WTC11 (cell line): ENCODE measurements around the gene STX5. TPM values are rescaled to one million over a fixed set of nuclear protein-coding genes. Genes with fewer than 3 reads are reported as not detected.

ENCODE experiments used
- ATAC-seq: fragments of 200-7000 bp; cut with Tn5 transposase; 2 replicates; pipeline ENCODE4 v1.10.0; 2021; ENCODE audit warnings: mild to moderate bottlenecking, moderate library complexity
- CTCF ChIA-PET: fragments of 300-600 bp; sonication (Branson Sonifier 250); formaldehyde crosslinking; loops from one replicate; lab custom pipeline; 2021; ENCODE audit warnings: antibody characterized with exemption; lab: Charles Lee
- POLR2A ChIA-PET: fragments of 350-600 bp; sonication (Branson Sonifier 250); formaldehyde crosslinking; loops from one replicate; lab custom pipeline; 2021; ENCODE audit warnings: antibody characterized with exemption; lab: Charles Lee
- DNase-seq: peaks from one replicate; pipeline ENCODE4 v3.0.0; 2021; ENCODE audit warnings: low spot score
- H3K27ac Mint-ChIP-seq: 2 replicates; pipeline ENCODE4 v1.8.0; 2021; ENCODE audit warnings: mixed read lengths
- H3K27me3 Mint-ChIP-seq: 2 replicates; pipeline ENCODE4 v1.8.0; 2021; ENCODE audit warnings: low read depth, mild to moderate bottlenecking, moderate library complexity, mixed read lengths
- H3K36me3 Mint-ChIP-seq: 2 replicates; pipeline ENCODE4 v1.8.0; 2021; ENCODE audit warnings: mixed read lengths
- H3K4me1 Mint-ChIP-seq: 2 replicates; pipeline ENCODE4 v1.8.0; 2022; ENCODE audit warnings: mixed read lengths
- H3K4me3 Mint-ChIP-seq: 2 replicates; pipeline ENCODE4 v1.8.0; 2021; ENCODE audit warnings: mild to moderate bottlenecking, moderate library complexity, mixed read lengths
- H3K9me3 Mint-ChIP-seq: 2 replicates; pipeline ENCODE4 v1.8.0; 2021; ENCODE audit warnings: mixed read lengths
- CREM ChIP-seq: sonication (generic); formaldehyde crosslinking; IDR thresholded peaks from 2 replicates; pipeline ENCODE4 v1.8.1; 2022; ENCODE audit warnings: mild to moderate bottlenecking, missing genetic modification reagents, moderate library complexity
- GTF2I ChIP-seq: fragments of 250-450 bp; sonication (Bioruptor Pico); conservative IDR thresholded peaks from 2 replicates; pipeline ENCODE4 v1.4.0; 2021; ENCODE audit warnings: mild to moderate bottlenecking
- HMGXB4 ChIP-seq: sonication (generic); formaldehyde crosslinking; IDR thresholded peaks from 2 replicates; pipeline ENCODE4 v1.8.1; 2023; ENCODE audit warnings: mild to moderate bottlenecking, moderate library complexity, missing genetic modification reagents
- MYBL2 ChIP-seq: sonication (generic); formaldehyde crosslinking; IDR thresholded peaks from 2 replicates; pipeline ENCODE4 v1.8.1; 2023; ENCODE audit warnings: mild to moderate bottlenecking, moderate library complexity, missing genetic modification reagents
- NFE2L1 ChIP-seq: sonication (generic); formaldehyde crosslinking; IDR thresholded peaks from 2 replicates; pipeline ENCODE4 v1.8.1; 2023; ENCODE audit warnings: missing genetic modification reagents
- NFYB ChIP-seq: sonication (generic); formaldehyde crosslinking; conservative IDR thresholded peaks from 2 replicates; pipeline ENCODE4 v1.8.0; 2022; ENCODE audit warnings: low read depth, missing genetic modification reagents
- OVOL2 ChIP-seq: fragments of 250-450 bp; sonication (Bioruptor Pico); IDR thresholded peaks from 2 replicates; pipeline ENCODE4 v1.9.0; 2021; ENCODE audit warnings: mild to moderate bottlenecking, borderline replicate concordance
- PREB ChIP-seq: sonication (generic); formaldehyde crosslinking; IDR thresholded peaks from 2 replicates; pipeline ENCODE4 v1.8.1; 2022; ENCODE audit warnings: mild to moderate bottlenecking, missing genetic modification reagents, moderate library complexity, borderline replicate concordance
- PRRX2 ChIP-seq: fragments of 250-450 bp; sonication (Bioruptor Pico); IDR thresholded peaks from 2 replicates; pipeline ENCODE4 v1.8.0; 2021; ENCODE audit warnings: mild to moderate bottlenecking
- SOX15 ChIP-seq: fragments of 250-450 bp; sonication (Bioruptor Pico); IDR thresholded peaks from 2 replicates; pipeline ENCODE4 v1.9.0; 2021; ENCODE audit warnings: mild to moderate bottlenecking
- TEAD1 ChIP-seq: sonication (generic); formaldehyde crosslinking; IDR thresholded peaks from 2 replicates; pipeline ENCODE4 v1.8.0; 2022; ENCODE audit warnings: mild to moderate bottlenecking, missing genetic modification reagents
- TP53 ChIP-seq: sonication (generic); formaldehyde crosslinking; IDR thresholded peaks from 2 replicates; pipeline ENCODE4 v1.8.1; 2023; ENCODE audit warnings: mild to moderate bottlenecking, missing genetic modification reagents
- USF2 ChIP-seq: sonication (generic); formaldehyde crosslinking; IDR thresholded peaks from 2 replicates; pipeline ENCODE4 v1.8.1; 2023; ENCODE audit warnings: mild to moderate bottlenecking, missing genetic modification reagents, moderate library complexity
- ZNF121 ChIP-seq: sonication (generic); formaldehyde crosslinking; IDR thresholded peaks from 2 replicates; pipeline ENCODE4 v1.8.0; 2023; ENCODE audit warnings: missing genetic modification reagents
- ZNF281 ChIP-seq: sonication (generic); formaldehyde crosslinking; IDR thresholded peaks from 2 replicates; pipeline ENCODE4 v1.8.0; 2023; ENCODE audit warnings: mild to moderate bottlenecking, missing genetic modification reagents
- ZNF671 ChIP-seq: fragments of 250-450 bp; sonication (Bioruptor Pico); IDR thresholded peaks from 2 replicates; pipeline ENCODE4 v1.8.0; 2021; ENCODE audit warnings: mild to moderate bottlenecking
- total RNA-seq: library from RNA; stranded (reverse); gene quantifications from 3 replicates; pipeline ENCODE4 v1.2.3, GENCODE V29; 2021
- TF ChIP-seq, protein P1 (sequence below): fragments of 200-600 bp; IDR thresholded peaks from 2 replicates; pipeline ENCODE4 v1.8.0; 2022; ENCODE audit warnings: antibody characterized with exemption
- TF ChIP-seq, protein P2 (sequence below): fragments of 250-450 bp; sonication (Bioruptor Pico); IDR thresholded peaks from 2 replicates; pipeline ENCODE4 v1.9.0; 2021; ENCODE audit warnings: mild to moderate bottlenecking, borderline replicate concordance

The STX5 gene
- total RNA-seq, 1 experiment from 2014 or later: 30.2 TPM

- TF ChIP-seq ZNF281 (CRISPR knock-in tag) (peak; percentile 45; the same call in 1 of the 2 replicates), NFE2L1 (CRISPR knock-in tag) (0 out of 2 replicates have a peak, but pooled peaks have one; percentile 55), NFYB (no peak), CREM (peak; percentile 82; the same call in 1 of the 2 replicates)
- TF ChIP-seq, all 79 proteins: peak for 25
Observed at GRCh38 chr11:62850911-62851806, 19.3 kb upstream of the STX5 start (continued).

GRCh38 chr11:62847767-62848314, 16.0 kb upstream of the STX5 start:
- Mint-ChIP-seq H3K4me1 (peaks cover 20% of the 10 kb centered on the region), H3K27me3 (no peaks in the 10 kb centered on the region), H3K36me3 (peaks cover 30% of the 10 kb centered on the region)
- ATAC-seq: no peak
- POLR2A ChIA-PET: no interaction called here
- TF ChIP-seq ZNF121: peak; percentile 77; the same call in 1 of the 2 replicates
- TF ChIP-seq SOX15 (CRISPR knock-in tag): no peak
- TF ChIP-seq, all 79 proteins: peak for 1
- no peak overlapping the region for H3K4me3 Mint-ChIP-seq
- DNase-seq: no peak
- H3K27ac Mint-ChIP-seq: no peak overlapping the region
- H3K9me3 Mint-ChIP-seq: peaks cover 17% of the 10 kb centered on the region
- CTCF ChIA-PET: no interaction called here

GRCh38 chr11:62846177-62846576, 14.3 kb upstream of the STX5 start:
- CTCF ChIA-PET: no interaction called here
- TF ChIP-seq PREB (CRISPR knock-in tag): no peak
- no peak for TF ChIP-seq HMGXB4
- TF ChIP-seq USF2 (CRISPR knock-in tag): no peak
- TF ChIP-seq GTF2I: no peak
- no peak for TF ChIP-seq MYBL2 (CRISPR knock-in tag)
- TF ChIP-seq TEAD1: no peak
- TF ChIP-seq, protein P1, sequence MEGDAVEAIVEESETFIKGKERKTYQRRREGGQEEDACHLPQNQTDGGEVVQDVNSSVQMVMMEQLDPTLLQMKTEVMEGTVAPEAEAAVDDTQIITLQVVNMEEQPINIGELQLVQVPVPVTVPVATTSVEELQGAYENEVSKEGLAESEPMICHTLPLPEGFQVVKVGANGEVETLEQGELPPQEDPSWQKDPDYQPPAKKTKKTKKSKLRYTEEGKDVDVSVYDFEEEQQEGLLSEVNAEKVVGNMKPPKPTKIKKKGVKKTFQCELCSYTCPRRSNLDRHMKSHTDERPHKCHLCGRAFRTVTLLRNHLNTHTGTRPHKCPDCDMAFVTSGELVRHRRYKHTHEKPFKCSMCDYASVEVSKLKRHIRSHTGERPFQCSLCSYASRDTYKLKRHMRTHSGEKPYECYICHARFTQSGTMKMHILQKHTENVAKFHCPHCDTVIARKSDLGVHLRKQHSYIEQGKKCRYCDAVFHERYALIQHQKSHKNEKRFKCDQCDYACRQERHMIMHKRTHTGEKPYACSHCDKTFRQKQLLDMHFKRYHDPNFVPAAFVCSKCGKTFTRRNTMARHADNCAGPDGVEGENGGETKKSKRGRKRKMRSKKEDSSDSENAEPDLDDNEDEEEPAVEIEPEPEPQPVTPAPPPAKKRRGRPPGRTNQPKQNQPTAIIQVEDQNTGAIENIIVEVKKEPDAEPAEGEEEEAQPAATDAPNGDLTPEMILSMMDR: no peak
- TF ChIP-seq TP53 (CRISPR knock-in tag): no peak
- TF ChIP-seq, protein P2, sequence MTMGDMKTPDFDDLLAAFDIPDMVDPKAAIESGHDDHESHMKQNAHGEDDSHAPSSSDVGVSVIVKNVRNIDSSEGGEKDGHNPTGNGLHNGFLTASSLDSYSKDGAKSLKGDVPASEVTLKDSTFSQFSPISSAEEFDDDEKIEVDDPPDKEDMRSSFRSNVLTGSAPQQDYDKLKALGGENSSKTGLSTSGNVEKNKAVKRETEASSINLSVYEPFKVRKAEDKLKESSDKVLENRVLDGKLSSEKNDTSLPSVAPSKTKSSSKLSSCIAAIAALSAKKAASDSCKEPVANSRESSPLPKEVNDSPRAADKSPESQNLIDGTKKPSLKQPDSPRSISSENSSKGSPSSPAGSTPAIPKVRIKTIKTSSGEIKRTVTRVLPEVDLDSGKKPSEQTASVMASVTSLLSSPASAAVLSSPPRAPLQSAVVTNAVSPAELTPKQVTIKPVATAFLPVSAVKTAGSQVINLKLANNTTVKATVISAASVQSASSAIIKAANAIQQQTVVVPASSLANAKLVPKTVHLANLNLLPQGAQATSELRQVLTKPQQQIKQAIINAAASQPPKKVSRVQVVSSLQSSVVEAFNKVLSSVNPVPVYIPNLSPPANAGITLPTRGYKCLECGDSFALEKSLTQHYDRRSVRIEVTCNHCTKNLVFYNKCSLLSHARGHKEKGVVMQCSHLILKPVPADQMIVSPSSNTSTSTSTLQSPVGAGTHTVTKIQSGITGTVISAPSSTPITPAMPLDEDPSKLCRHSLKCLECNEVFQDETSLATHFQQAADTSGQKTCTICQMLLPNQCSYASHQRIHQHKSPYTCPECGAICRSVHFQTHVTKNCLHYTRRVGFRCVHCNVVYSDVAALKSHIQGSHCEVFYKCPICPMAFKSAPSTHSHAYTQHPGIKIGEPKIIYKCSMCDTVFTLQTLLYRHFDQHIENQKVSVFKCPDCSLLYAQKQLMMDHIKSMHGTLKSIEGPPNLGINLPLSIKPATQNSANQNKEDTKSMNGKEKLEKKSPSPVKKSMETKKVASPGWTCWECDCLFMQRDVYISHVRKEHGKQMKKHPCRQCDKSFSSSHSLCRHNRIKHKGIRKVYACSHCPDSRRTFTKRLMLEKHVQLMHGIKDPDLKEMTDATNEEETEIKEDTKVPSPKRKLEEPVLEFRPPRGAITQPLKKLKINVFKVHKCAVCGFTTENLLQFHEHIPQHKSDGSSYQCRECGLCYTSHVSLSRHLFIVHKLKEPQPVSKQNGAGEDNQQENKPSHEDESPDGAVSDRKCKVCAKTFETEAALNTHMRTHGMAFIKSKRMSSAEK (CRISPR knock-in tag): no peak
- no peak for TF ChIP-seq ZNF671 (CRISPR knock-in tag)
- TF ChIP-seq PRRX2 (CRISPR knock-in tag): no peak
- no peak for TF ChIP-seq OVOL2 (CRISPR knock-in tag)
- ATAC-seq (no peak), DNase-seq (no peak)
- Mint-ChIP-seq H3K27me3 (no peaks in the 10 kb centered on the region), H3K9me3 (peaks cover 17% of the 10 kb centered on the region), H3K4me3 (no peak overlapping the region), H3K4me1 (peaks cover 8% of the 10 kb centered on the region), H3K27ac (no peak overlapping the region), H3K36me3 (peaks cover 15% of the 10 kb centered on the region)
- POLR2A ChIA-PET: no interaction called here
